A549 (cell line): Measurements from ENCODE around the gene METTL18. TPM values are rescaled to one million over a fixed set of nuclear protein-coding genes. Genes with fewer than 3 reads are reported as not detected.
A peak's percentile ranks its signal among the peaks of the same experiment; 100 is the strongest.
"Not testable (repeated sequence)": the region's sequence is repeated elsewhere in the genome, so short reads cannot be mapped to it uniquely, and the experiment has no call there.

ENCODE experiments used
- ATAC-seq, 2 experiments: fragments of 200-7000 bp in 1 of 2; fragments of >200 bp in 1 of 2; cut with Nextera tagmentation in 1 of 2; cut with Tn5 transposase in 1 of 2; 3 replicates each; pipeline versions ENCODE4 v1.8.0 to v1.9.1; 2018 to 2020; ENCODE audit warnings: mild to moderate bottlenecking in 1 of 2, moderate library complexity in 1 of 2
- CTCF ChIA-PET: fragments of 300-600 bp; sonication (Branson Sonifier 250); formaldehyde crosslinking; extraction: SDS; loops from one replicate; lab custom pipeline; 2021; ENCODE audit warnings: antibody characterized with exemption, inconsistent platforms; lab: Yijun Ruan, JAX
- POLR2A ChIA-PET: fragments of 350-600 bp; formaldehyde crosslinking; extraction: SDS; loops from one replicate; lab custom pipeline; 2021; ENCODE audit warnings: antibody characterized with exemption, inconsistent platforms; lab: Yijun Ruan, JAX
- DNase-seq, 2 experiments: peaks; one replicate each; pipeline versions ENCODE4 v3.0.0 to v3.0.0-alpha.2; 2011 to 2016; ENCODE audit warnings: low read depth in 1 of 2, low spot score in 1 of 2
- FAIRE-seq: peaks from 2 replicates; lab custom pipeline; 2011; peaks lifted over from hg19 to GRCh38; lab: Jason Lieb, UNC
- H3K27ac ChIP-seq, 2 experiments: fragments of >200 bp; sonication (Bioruptor Twin); formaldehyde crosslinking; 3 replicates each; pipeline ENCODE4 v1.5.1; 2016 to 2017
- H3K4me1 ChIP-seq: fragments of >200 bp; sonication (Bioruptor Twin); formaldehyde crosslinking; 3 replicates; pipeline ENCODE4 v1.6.1; 2016
- H3K4me2 ChIP-seq: fragments of >200 bp; sonication (Bioruptor Twin); formaldehyde crosslinking; 3 replicates; pipeline ENCODE4 v1.6.1; 2016
- H3K4me3 ChIP-seq: fragments of >200 bp; sonication (Bioruptor Twin); formaldehyde crosslinking; 3 replicates; pipeline ENCODE4 v1.5.1; 2016
- H3K9me3 ChIP-seq: fragments of >200 bp; sonication (Bioruptor Twin); formaldehyde crosslinking; 3 replicates; pipeline ENCODE4 v1.6.1; 2016
- CBX8 ChIP-seq: fragments of 200-600 bp; sonication (generic); IDR thresholded peaks from 2 replicates; pipeline ENCODE4 v1.6.1; 2016
- CHD2 ChIP-seq: fragments of 150-350 bp; IDR thresholded peaks from 2 replicates; pipeline ENCODE4 v1.6.1; 2014; ENCODE audit warnings: low read length; ENCODE audit not compliant: partially characterized antibody
- FOSB ChIP-seq: fragments of 250-450 bp; sonication (Bioruptor Pico); IDR thresholded peaks from 2 replicates; pipeline ENCODE4 v1.5.0; 2020; ENCODE audit warnings: mild to moderate bottlenecking, moderate library complexity
- FOSL2 ChIP-seq, 2 experiments: fragments of 450-650 bp in 1 of 2; fragments of >200 bp in 1 of 2; sonication (Bioruptor Twin) in 1 of 2; formaldehyde crosslinking; IDR thresholded peaks; 2 replicates each; pipeline versions ENCODE4 v1.5.0 to v1.6.1; 2016 to 2020; ENCODE audit warnings: mild to moderate bottlenecking in 1 of 2, moderate library complexity in 1 of 2
- GATA3 ChIP-seq: IDR thresholded peaks from 2 replicates; pipeline ENCODE4 v1.6.1; 2012; ENCODE audit warnings: borderline replicate concordance
- HEYL ChIP-seq: fragments of 250-450 bp; sonication (Bioruptor Pico); IDR thresholded peaks from 2 replicates; pipeline ENCODE4 v1.8.0; 2021; ENCODE audit warnings: mild to moderate bottlenecking, moderate library complexity
- KDM5A ChIP-seq: fragments of 200-600 bp; sonication (generic); IDR thresholded peaks from 2 replicates; pipeline ENCODE4 v1.6.1; 2016; ENCODE audit warnings: antibody characterized with exemption, mild to moderate bottlenecking
- POLR2A ChIP-seq: IDR thresholded peaks from 2 replicates; pipeline ENCODE4 v1.6.1; 2012; ENCODE audit warnings: mild to moderate bottlenecking, low read length
- SMC3 ChIP-seq: fragments of >200 bp; sonication (Bioruptor Twin); formaldehyde crosslinking; IDR thresholded peaks from 3 replicates; pipeline ENCODE4 v1.6.1; 2018; ENCODE audit warnings: inconsistent platforms
- SREBF2 ChIP-seq: fragments of 450-650 bp; IDR thresholded peaks from 2 replicates; pipeline ENCODE4 v1.6.1; 2014; ENCODE audit warnings: mild to moderate bottlenecking, moderate library complexity
- ZSCAN20 ChIP-seq: fragments of 250-450 bp; sonication (Bioruptor Pico); IDR thresholded peaks from 2 replicates; pipeline ENCODE4 v1.8.0; 2022; ENCODE audit warnings: mild to moderate bottlenecking, moderate library complexity
- WGBS: methylation state at CpG from one replicate; pipeline ENCODE4 v1.1.6; 2017; ENCODE audit errors: missing lambda C conversion rate; 5-methylcytosine and 5-hydroxymethylcytosine counted together
- polyA plus RNA-seq, 4 experiments: library from polyadenylated mRNA; depleted of rRNA in 3 of 4; stranded (reverse); fragments of >200 nt; fragmentation: RNase III in 1 of 4; extraction: RNeasy Plus Mini Kit Qiagen cat#74134 plus additional on column Dnase treatment in 1 of 4; gene quantifications; 2 replicates in 3 of 4; 3 replicates in 1 of 4; pipeline ENCODE4 v1.2.3, GENCODE V29; 2011 to 2017
- TF ChIP-seq, protein P1 (sequence below): fragments of 200-600 bp; sonication (generic); IDR thresholded peaks from 2 replicates; pipeline ENCODE4 v1.6.1; 2016; ENCODE audit warnings: antibody characterized with exemption, mild to moderate bottlenecking, moderate library complexity
- TF ChIP-seq, protein P2 (sequence below): fragments of 250-450 bp; sonication (Bioruptor Pico); IDR thresholded peaks from 2 replicates; pipeline ENCODE4 v1.5.0; 2021; ENCODE audit warnings: mild to moderate bottlenecking, moderate library complexity, borderline replicate concordance
- TF ChIP-seq, protein P3 (sequence below): fragments of >200 bp; sonication (Bioruptor Twin); formaldehyde crosslinking; IDR thresholded peaks from 3 replicates; pipeline ENCODE4 v1.5.1; 2016

METTL18 gene
- polyA plus RNA-seq, 2 of the 4 experiments (the other 2 are of a cell fraction) = 7.5 to 11.4 TPM

DNA sequence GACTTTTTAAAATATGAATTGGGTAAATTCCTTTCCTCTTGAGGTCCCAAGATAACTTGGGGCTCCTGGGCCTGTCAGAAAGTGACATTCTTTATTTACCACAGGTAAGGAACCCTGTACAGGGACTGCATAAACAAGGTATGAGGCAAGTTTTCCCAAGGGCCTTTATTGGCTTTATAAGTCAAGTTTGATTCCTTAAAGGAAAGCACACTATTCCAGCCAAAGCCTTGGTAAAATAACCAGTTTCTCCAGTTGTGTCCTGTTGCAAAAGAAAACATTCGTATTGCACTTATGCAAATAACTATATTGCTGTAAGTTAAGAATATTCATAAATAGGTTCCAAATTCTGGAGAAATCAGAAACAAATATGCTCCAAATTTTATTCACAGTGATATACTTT lies 21.9 kb upstream of the METTL18 start (continued):
- TF ChIP-seq, protein P1, sequence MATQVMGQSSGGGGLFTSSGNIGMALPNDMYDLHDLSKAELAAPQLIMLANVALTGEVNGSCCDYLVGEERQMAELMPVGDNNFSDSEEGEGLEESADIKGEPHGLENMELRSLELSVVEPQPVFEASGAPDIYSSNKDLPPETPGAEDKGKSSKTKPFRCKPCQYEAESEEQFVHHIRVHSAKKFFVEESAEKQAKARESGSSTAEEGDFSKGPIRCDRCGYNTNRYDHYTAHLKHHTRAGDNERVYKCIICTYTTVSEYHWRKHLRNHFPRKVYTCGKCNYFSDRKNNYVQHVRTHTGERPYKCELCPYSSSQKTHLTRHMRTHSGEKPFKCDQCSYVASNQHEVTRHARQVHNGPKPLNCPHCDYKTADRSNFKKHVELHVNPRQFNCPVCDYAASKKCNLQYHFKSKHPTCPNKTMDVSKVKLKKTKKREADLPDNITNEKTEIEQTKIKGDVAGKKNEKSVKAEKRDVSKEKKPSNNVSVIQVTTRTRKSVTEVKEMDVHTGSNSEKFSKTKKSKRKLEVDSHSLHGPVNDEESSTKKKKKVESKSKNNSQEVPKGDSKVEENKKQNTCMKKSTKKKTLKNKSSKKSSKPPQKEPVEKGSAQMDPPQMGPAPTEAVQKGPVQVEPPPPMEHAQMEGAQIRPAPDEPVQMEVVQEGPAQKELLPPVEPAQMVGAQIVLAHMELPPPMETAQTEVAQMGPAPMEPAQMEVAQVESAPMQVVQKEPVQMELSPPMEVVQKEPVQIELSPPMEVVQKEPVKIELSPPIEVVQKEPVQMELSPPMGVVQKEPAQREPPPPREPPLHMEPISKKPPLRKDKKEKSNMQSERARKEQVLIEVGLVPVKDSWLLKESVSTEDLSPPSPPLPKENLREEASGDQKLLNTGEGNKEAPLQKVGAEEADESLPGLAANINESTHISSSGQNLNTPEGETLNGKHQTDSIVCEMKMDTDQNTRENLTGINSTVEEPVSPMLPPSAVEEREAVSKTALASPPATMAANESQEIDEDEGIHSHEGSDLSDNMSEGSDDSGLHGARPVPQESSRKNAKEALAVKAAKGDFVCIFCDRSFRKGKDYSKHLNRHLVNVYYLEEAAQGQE = no peak
- TF ChIP-seq POLR2A = no peak

DNA sequence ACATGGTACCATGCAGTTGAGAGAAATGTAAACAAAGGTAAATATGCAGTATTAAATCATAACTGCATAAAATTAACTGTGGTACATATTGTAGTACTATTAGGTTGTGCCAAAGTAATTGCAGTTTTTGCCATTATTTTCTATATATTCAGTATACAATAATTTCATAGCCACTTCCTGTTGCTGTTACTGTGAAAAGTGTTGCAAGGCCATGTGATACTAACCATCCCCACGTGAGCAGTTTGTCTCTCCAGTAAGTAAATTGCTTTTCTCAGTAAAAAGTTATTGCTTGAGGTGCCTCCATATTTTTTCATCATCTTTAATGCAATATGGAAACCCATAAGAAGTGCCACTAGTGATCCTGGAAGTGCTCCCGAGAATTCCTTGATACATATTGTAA lies 19.6 kb upstream of the METTL18 start:
- Histone ChIP-seq H3K4me3 (no peak overlapping the region), H3K27ac (no peak overlapping the region), H3K4me1 (no peaks in the 10 kb centered on the region), H3K4me2 (no peak overlapping the region), H3K9me3 (no peaks in the 10 kb centered on the region)
- no peak for ATAC-seq
- no peak for FAIRE-seq
- TF ChIP-seq HEYL (CRISPR knock-in tag) = no peak
- TF ChIP-seq FOSL2 (IDR thresholded peaks at IDR 0.05) = no peak
- TF ChIP-seq FOSL2 (CRISPR knock-in tag; IDR thresholded peaks at IDR 0.05) = no peak
- no peak for TF ChIP-seq CHD2
- TF ChIP-seq, protein P2, sequence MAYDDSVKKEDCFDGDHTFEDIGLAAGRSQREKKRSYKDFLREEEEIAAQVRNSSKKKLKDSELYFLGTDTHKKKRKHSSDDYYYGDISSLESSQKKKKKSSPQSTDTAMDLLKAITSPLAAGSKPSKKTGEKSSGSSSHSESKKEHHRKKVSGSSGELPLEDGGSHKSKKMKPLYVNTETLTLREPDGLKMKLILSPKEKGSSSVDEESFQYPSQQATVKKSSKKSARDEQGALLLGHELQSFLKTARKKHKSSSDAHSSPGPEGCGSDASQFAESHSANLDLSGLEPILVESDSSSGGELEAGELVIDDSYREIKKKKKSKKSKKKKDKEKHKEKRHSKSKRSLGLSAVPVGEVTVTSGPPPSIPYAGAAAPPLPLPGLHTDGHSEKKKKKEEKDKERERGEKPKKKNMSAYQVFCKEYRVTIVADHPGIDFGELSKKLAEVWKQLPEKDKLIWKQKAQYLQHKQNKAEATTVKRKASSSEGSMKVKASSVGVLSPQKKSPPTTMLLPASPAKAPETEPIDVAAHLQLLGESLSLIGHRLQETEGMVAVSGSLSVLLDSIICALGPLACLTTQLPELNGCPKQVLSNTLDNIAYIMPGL = no peak
- WGBS = 94% methylated on average over 2 of the region's 2 CpGs
- POLR2A ChIA-PET = no interaction called here
- DNase-seq = no peak
- CTCF ChIA-PET = no interaction called here

DNA sequence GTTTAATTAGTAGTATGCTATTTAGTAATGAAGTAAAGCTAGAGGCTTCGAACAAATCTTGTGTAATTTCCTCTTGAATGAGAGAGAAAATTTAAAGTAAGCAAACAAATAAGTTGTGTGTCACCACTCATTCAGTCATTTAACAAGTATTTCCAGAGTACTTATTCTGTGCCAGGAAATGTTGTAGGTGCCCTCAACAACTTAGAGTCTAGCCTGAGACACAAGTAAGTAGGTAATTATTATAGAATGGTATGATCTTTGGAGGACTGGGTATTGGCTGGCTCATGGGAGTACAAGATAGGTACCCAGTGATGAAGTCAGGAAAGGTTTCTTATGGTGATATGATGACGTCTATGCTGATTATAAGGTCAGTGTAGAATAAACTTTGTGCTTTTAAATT lies 17.4 kb upstream of the METTL18 start:
- ATAC-seq = no peak
- no peak for FAIRE-seq
- H3K4me1 ChIP-seq = no peaks in the 10 kb centered on the region
- no peaks in the 10 kb centered on the region for H3K9me3 ChIP-seq
- POLR2A ChIA-PET = interaction anchor here (0.7 kb wide), 1 partner anchor 1724 kb away, joined by 5 read pairs; no protein-coding TSS in a partner anchor
- H3K27ac ChIP-seq = no peak overlapping the region
- no peak for DNase-seq
- TF ChIP-seq SREBF2 = no peak
- TF ChIP-seq ZSCAN20 (CRISPR knock-in tag) = no peak
- TF ChIP-seq FOSL2 (IDR thresholded peaks at IDR 0.05) = no peak
- no peak for TF ChIP-seq FOSL2 (CRISPR knock-in tag; IDR thresholded peaks at IDR 0.05)
- H3K4me3 ChIP-seq = no peak overlapping the region
- 85% methylated on average over 2 of the region's 2 CpGs for WGBS
- CTCF ChIA-PET = interaction anchor here (0.7 kb wide), 1 partner anchor 262 kb away, joined by 3 read pairs; no protein-coding TSS in a partner anchor
- H3K4me2 ChIP-seq = no peak overlapping the region

DNA sequence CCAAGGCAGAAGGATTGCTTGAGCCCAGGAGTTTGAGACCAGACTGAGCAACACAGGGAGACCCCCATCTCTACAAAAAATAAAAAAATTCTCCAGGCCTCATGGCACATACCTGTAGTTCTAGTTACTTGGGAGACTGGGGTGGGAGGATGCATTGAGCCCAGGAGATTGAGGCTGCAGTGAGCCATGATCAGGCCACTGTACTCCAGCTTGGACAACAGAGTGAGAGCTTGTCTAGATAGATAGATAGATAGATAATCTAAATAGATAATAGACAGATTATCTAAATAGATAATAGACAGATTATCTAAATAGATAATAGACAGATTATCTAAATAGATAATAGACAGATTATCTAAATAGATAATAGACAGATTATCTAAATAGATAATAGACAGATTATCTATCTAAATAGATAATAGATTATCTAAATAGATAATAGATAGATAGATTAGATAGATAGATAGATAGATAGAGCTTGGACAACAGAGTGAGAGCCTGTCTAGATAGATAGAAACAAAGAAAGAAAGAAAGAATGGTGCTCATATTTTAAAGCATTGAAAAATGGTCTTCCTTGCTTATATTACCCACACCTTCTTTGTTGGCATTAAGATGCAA lies 16.8 kb upstream of the METTL18 start:
- H3K9me3 ChIP-seq, H3K4me2 ChIP-seq, H3K27ac ChIP-seq, FAIRE-seq, H3K4me3 ChIP-seq, POLR2A ChIA-PET, DNase-seq, ATAC-seq, H3K4me1 ChIP-seq: not testable (repeated sequence)
- CTCF ChIA-PET = interaction anchor here (1.7 to 2.8 kb wide), 2 partner anchors 210 to 265 kb away, joined by 3 to 35 read pairs; no protein-coding TSS in a partner anchor

DNA sequence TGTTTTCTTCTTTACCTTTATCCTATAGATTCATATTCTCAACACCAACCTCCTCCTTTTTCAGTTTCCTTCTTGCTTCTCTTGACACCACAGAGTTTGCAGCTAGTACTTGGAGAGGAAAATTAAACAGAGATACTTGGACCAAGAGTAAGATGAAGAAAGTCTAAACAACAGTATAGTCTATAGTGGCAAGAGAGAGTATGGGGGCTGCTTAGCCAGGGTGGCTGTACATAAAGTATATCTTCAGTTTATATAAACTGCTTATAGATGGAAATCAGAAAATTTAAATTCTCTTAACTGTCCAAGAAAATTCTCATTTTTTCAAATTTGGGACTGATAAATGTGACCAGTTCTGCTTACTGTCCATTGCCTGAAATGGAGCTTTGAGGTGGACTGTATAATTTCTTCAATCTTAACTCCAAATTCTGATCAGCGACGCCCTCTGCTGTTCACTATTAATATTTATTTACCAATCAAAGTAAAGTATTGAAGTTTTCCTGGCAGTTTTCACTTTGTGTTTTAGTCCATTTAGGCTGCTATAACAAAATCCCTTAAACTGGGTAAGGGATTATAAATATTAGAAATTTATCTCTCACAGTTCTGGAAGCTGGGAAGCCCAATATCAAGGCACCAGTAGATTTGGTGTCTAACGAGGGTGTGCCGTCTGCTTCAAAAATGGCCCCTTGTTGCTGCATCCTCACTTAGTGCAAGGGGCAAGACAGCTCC lies 14.8 kb upstream of the METTL18 start:
- Histone ChIP-seq H3K4me2 (no peak overlapping the region), H3K9me3 (no peaks in the 10 kb centered on the region), H3K4me1 (no peaks in the 10 kb centered on the region), H3K27ac (no peak overlapping the region), H3K4me3 (no peak overlapping the region)
- DNase-seq (peak; percentile 16 to 43), ATAC-seq (peak; percentile 59 to 82; a peak in 5 of 6 replicates), FAIRE-seq (no peak)
- 47% methylated on average over 4 of the region's 4 CpGs for WGBS
- CTCF ChIA-PET = interaction anchor here (0.6 to 3.4 kb wide), 38 partner anchors 9 to 343 kb away, joined by 3 to 45 read pairs (median 5); partner anchors contain the start of genes F5, METTL18 and SLC19A2
- POLR2A ChIA-PET = no interaction called here
- TF ChIP-seq, protein P1 = no peak
- no peak for TF ChIP-seq CBX8
- TF ChIP-seq KDM5A = no peak
- no peak for TF ChIP-seq SREBF2
- TF ChIP-seq GATA3 = no peak
- peak; percentile 72 for TF ChIP-seq SMC3
- TF ChIP-seq, protein P3, sequence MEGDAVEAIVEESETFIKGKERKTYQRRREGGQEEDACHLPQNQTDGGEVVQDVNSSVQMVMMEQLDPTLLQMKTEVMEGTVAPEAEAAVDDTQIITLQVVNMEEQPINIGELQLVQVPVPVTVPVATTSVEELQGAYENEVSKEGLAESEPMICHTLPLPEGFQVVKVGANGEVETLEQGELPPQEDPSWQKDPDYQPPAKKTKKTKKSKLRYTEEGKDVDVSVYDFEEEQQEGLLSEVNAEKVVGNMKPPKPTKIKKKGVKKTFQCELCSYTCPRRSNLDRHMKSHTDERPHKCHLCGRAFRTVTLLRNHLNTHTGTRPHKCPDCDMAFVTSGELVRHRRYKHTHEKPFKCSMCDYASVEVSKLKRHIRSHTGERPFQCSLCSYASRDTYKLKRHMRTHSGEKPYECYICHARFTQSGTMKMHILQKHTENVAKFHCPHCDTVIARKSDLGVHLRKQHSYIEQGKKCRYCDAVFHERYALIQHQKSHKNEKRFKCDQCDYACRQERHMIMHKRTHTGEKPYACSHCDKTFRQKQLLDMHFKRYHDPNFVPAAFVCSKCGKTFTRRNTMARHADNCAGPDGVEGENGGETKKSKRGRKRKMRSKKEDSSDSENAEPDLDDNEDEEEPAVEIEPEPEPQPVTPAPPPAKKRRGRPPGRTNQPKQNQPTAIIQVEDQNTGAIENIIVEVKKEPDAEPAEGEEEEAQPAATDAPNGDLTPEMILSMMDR = peak; percentile 75
- TF ChIP-seq FOSB (CRISPR knock-in tag) = no peak
